GM18868 (cell line): ENCODE results near the gene GRID2.
"Not testable (repeated sequence)": the region's sequence is repeated elsewhere in the genome, so short reads cannot be mapped to it uniquely, and the experiment has no call there.

Experiments used
- ATAC-seq: cut with Tn5 transposase; IDR thresholded peaks from one replicate; pipeline ENCODE4 v1.9.1; 2021; ENCODE audit warnings: mild to moderate bottlenecking, moderate library complexity; ENCODE audit not compliant: unreplicated experiment

The GRID2 gene

GRCh38 chr4:92433272-92433758 is 129.5 kb downstream of the GRID2 start:
- no peak for ATAC-seq

- ATAC-seq, result not testable (repeated sequence)
Measured at GRCh38 chr4:92438722-92439121, 135.0 kb downstream of the GRID2 start.

- not testable (repeated sequence) for ATAC-seq
Measured at GRCh38 chr4:92442131-92442530, 138.4 kb downstream of the GRID2 start.

GRCh38 chr4:92444143-92444843 is 140.5 kb downstream of the GRID2 start:
- not testable (repeated sequence) for ATAC-seq

- no peak for ATAC-seq
Measured at GRCh38 chr4:92445127-92445526, 141.4 kb downstream of the GRID2 start.

- ATAC-seq, result no peak
Measured at GRCh38 chr4:92447255-92447905, 143.6 kb downstream of the GRID2 start.

GRCh38 chr4:92448176-92448575 is 144.4 kb downstream of the GRID2 start:
- ATAC-seq, result not testable (repeated sequence)

GRCh38 chr4:92450694-92451093 is 146.9 kb downstream of the GRID2 start:
- ATAC-seq, result no peak

- ATAC-seq, result no peak
Measured at GRCh38 chr4:92451782-92452181, 148.0 kb downstream of the GRID2 start.

GRCh38 chr4:92452383-92452782 is 148.6 kb downstream of the GRID2 start:
- ATAC-seq, result not testable (repeated sequence)

GRCh38 chr4:92455329-92455839 is 151.6 kb downstream of the GRID2 start:
- ATAC-seq, result no peak

- ATAC-seq, result no peak
Measured at GRCh38 chr4:92455951-92456350, 152.2 kb downstream of the GRID2 start.

- no peak for ATAC-seq
Measured at GRCh38 chr4:92461732-92462131, 158.0 kb downstream of the GRID2 start.

GRCh38 chr4:92477298-92477697 is 173.5 kb downstream of the GRID2 start:
- ATAC-seq, result no peak

- ATAC-seq, result no peak
Measured at GRCh38 chr4:92483341-92483740, 179.6 kb downstream of the GRID2 start.

- no peak for ATAC-seq
Measured at GRCh38 chr4:92488496-92488895, 184.7 kb downstream of the GRID2 start.

GRCh38 chr4:92497141-92497540 is 193.4 kb downstream of the GRID2 start:
- no peak for ATAC-seq

GRCh38 chr4:92501456-92501855 is 197.7 kb downstream of the GRID2 start:
- ATAC-seq, result no peak

- ATAC-seq, result no peak
Measured at GRCh38 chr4:92506933-92507332, 203.2 kb downstream of the GRID2 start.

- no peak for ATAC-seq
Measured at GRCh38 chr4:92514627-92515026, 210.9 kb downstream of the GRID2 start.

- no peak for ATAC-seq
Measured at GRCh38 chr4:92516450-92516849, 212.7 kb downstream of the GRID2 start.

- no peak for ATAC-seq
Measured at GRCh38 chr4:92519727-92520126, 216.0 kb downstream of the GRID2 start.
